Measurements from ENCODE around the gene RAD23A.

RAD23A gene

DNA sequence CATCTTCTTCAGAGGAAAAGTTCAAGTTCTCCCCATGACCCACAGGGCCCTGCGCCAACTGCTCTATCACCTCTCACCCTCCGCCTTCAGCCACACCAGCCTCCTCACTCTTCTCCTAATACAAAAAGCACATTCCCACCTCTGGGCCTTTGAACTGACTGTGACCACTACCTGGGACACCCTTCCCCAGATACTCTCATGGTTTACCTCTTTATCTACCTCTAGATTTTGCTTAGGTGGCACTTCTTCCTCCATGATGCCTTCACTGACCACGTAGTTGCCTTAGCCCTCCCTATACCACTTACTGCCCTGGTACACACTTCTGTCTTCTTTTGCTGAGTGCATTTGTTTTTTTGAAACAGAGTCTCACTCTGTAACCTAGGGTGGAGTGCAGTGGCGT is 22.7 kb upstream of the RAD23A start:
- no peak for TF ChIP-seq SIN3A (IDR thresholded peaks at IDR 0.05; ENCODE audit: borderline replicate concordance, insufficient read depth, low read length)
- no peak for TF ChIP-seq POLR2AphosphoS5 (IDR thresholded peaks at IDR 0.05; ENCODE audit: low read depth, low read length)
- no peak for TF ChIP-seq FOXP2 (optimal IDR thresholded peaks at IDR 0.05; ENCODE audit: borderline replicate concordance, extremely low read depth, extremely low read length, insufficient read depth)
- TF ChIP-seq, protein P1, sequence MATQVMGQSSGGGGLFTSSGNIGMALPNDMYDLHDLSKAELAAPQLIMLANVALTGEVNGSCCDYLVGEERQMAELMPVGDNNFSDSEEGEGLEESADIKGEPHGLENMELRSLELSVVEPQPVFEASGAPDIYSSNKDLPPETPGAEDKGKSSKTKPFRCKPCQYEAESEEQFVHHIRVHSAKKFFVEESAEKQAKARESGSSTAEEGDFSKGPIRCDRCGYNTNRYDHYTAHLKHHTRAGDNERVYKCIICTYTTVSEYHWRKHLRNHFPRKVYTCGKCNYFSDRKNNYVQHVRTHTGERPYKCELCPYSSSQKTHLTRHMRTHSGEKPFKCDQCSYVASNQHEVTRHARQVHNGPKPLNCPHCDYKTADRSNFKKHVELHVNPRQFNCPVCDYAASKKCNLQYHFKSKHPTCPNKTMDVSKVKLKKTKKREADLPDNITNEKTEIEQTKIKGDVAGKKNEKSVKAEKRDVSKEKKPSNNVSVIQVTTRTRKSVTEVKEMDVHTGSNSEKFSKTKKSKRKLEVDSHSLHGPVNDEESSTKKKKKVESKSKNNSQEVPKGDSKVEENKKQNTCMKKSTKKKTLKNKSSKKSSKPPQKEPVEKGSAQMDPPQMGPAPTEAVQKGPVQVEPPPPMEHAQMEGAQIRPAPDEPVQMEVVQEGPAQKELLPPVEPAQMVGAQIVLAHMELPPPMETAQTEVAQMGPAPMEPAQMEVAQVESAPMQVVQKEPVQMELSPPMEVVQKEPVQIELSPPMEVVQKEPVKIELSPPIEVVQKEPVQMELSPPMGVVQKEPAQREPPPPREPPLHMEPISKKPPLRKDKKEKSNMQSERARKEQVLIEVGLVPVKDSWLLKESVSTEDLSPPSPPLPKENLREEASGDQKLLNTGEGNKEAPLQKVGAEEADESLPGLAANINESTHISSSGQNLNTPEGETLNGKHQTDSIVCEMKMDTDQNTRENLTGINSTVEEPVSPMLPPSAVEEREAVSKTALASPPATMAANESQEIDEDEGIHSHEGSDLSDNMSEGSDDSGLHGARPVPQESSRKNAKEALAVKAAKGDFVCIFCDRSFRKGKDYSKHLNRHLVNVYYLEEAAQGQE (IDR thresholded peaks at IDR 0.05; ENCODE audit: insufficient read depth in 1 of 2, low read depth in 2 of 2, low read length in 2 of 2): no peak
- TF ChIP-seq TAF1 (IDR thresholded peaks at IDR 0.05; ENCODE audit: borderline replicate concordance, insufficient read depth, low read length): no peak

DNA sequence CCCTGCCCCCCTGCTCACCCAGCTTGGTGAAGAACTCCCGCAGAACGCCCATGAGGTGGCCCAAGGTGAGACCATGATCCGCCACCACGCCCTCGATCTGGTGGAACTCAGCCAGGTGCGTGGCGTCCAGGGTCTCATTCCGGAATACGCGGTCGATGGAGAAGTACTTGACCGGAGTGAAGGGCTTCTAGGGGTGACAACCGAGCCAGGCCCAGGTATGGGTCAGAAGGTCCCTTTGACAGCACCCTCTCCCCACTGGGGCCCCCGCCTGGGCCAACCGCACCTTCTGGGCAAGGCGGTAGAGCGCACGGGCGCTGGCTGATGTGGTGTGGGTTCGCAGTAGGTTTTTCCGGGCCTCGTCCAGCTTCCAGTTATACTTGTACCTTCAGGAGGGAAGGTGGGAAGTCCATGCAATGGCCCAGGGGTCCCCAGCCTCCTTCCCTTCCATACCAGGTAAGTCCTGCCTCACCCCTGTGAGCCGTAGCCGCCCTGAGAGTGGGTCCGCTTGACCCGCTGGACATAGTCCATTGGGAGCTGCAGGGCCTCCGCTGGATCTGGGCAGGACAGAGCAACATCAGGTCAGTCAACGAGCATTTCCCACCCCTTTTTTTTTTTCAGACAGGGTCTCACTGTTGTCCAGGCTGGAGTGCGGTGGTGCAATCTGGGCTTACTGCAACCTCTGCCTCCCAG is 20.9 kb upstream of the RAD23A start:
- TF ChIP-seq SIN3A (IDR thresholded peaks at IDR 0.05; ENCODE audit: borderline replicate concordance, insufficient read depth, low read length) (no peak), FOXP2 (optimal IDR thresholded peaks at IDR 0.05; ENCODE audit: borderline replicate concordance, extremely low read depth, extremely low read length, insufficient read depth) (no peak), TAF1 (IDR thresholded peaks at IDR 0.05; ENCODE audit: borderline replicate concordance, insufficient read depth, low read length) (no peak), POLR2AphosphoS5 (IDR thresholded peaks at IDR 0.05; ENCODE audit: low read depth, low read length) (no peak)
- TF ChIP-seq, protein P1 (IDR thresholded peaks at IDR 0.05; ENCODE audit: insufficient read depth in 1 of 2, low read depth in 2 of 2, low read length in 2 of 2): no peak

DNA sequence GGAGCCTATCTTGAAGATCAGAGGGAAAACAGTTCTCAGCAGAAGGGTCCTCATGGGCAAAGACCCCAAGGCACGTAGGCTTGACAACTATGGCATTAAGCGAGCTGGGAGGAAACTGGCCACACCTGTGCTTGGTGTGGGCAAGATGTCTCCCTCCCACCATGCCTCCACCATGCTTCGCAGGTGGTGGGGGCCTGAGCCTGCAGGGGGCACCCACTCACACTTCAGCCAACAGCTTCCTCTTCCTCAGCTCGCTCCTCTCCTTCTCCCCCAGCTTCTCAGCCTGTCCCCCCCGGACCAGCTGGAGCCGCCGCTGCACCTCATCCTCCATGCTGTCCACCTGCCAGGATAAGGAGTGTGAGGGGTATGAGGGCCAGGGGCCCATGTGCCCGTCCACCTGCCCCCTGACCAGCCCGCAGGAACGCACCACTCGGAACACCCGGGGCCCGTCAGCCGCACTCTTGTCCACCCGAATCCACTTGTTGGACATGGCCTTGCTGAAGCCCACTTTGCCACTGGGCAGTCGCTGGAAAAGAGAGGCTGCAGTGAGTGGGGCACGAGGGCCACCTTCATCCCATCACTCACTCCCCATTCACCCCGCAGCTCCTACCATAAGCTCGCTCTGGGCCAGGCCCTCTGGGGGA is 15.5 kb upstream of the RAD23A start:
- TF ChIP-seq SIN3A (IDR thresholded peaks at IDR 0.05; ENCODE audit: borderline replicate concordance, insufficient read depth, low read length): no peak
- TF ChIP-seq POLR2AphosphoS5 (IDR thresholded peaks at IDR 0.05; ENCODE audit: low read depth, low read length): no peak
- TF ChIP-seq, protein P1 (IDR thresholded peaks at IDR 0.05; ENCODE audit: insufficient read depth in 1 of 2, low read depth in 2 of 2, low read length in 2 of 2): no peak
- TF ChIP-seq FOXP2 (optimal IDR thresholded peaks at IDR 0.05; ENCODE audit: borderline replicate concordance, extremely low read depth, extremely low read length, insufficient read depth): no peak
- TF ChIP-seq TAF1 (IDR thresholded peaks at IDR 0.05; ENCODE audit: borderline replicate concordance, insufficient read depth, low read length): no peak

DNA sequence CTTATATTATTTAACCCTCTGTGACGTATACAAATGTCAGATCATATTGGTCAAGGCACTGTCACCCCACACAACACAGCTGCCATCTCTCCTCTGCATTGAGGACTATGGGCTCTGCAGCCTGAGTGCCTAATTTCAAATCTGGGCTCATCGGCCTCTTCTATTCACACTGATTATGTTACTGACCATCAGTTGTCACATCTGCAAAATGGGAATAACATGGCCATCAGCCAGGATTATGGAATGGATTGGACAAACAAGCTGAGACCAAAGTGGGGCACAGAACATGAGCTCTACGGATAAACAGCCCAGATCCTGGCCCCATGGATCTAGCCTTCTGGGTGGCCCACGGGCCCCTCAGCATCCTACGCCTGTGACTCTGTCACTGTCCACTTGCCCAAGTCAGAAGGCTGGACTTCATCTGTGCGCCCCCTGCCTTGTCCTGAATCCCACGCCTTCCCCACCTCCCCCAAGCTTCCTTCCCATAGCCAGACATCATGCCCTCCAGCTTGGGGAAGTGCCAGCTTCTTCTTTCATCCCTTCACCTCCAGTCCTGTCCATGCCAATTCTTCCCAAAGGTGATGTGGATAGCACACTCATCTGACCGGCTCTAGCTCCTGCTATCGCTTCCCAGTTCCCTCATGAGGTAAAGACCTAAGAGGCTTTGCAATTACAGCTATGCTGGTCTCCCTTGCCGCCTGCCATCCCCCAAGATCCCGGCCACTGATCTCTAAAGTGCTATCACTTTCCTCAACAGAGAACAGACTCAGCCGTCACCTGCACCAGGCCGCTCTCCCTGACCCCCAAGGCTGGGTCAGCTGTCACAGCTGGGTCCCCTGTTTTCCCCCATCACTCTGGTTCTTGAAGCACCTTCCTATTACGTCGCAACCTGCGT is 13.0 kb upstream of the RAD23A start:
- TF ChIP-seq TAF1 (IDR thresholded peaks at IDR 0.05; ENCODE audit: borderline replicate concordance, insufficient read depth, low read length): no peak
- TF ChIP-seq, protein P1 (IDR thresholded peaks at IDR 0.05; ENCODE audit: insufficient read depth in 1 of 2, low read depth in 2 of 2, low read length in 2 of 2): no peak
- no peak for TF ChIP-seq SIN3A (IDR thresholded peaks at IDR 0.05; ENCODE audit: borderline replicate concordance, insufficient read depth, low read length)
- TF ChIP-seq FOXP2 (optimal IDR thresholded peaks at IDR 0.05; ENCODE audit: borderline replicate concordance, extremely low read depth, extremely low read length, insufficient read depth): no peak
- TF ChIP-seq POLR2AphosphoS5 (IDR thresholded peaks at IDR 0.05; ENCODE audit: low read depth, low read length): no peak

All from PFSK-1 (cell line).